Thyroid gland (tissue), 4 donors: ENCODE data around the gene KRT38. TPM values are rescaled to one million over a fixed set of nuclear protein-coding genes. Genes with fewer than 3 reads are reported as not detected.

Source experiments
- DNase-seq, 2 donors: peaks; one replicate each; pipeline ENCODE4 v3.0.0-alpha.2; 2019
- H3K27ac ChIP-seq, 3 donors: fragments of 200-600 bp; sonication (generic); 1 replicate in 2 of 3; 2 replicates in 1 of 3; pipeline ENCODE4 v1.5.1; 2016 to 2019; ENCODE audit warnings: mild to moderate bottlenecking in 1 of 3, moderate library complexity in 1 of 3
- H3K27me3 ChIP-seq: fragments of 200-600 bp; sonication (generic); one replicate; pipeline ENCODE4 v1.5.1; 2019
- H3K36me3 ChIP-seq, 2 donors: fragments of 200-600 bp; sonication (generic); one replicate each; pipeline ENCODE4 v1.5.1; 2016 to 2019
- H3K4me1 ChIP-seq, 2 donors: fragments of 200-600 bp; sonication (generic); one replicate each; pipeline ENCODE4 v1.5.1; 2017 to 2019
- H3K4me3 ChIP-seq, 3 donors: fragments of 200-600 bp; sonication (generic); replicated peaks in 1 of 3; 1 replicate in 2 of 3; 2 replicates in 1 of 3; pipeline ENCODE4 v1.5.1; 2016; ENCODE audit warnings: mild to moderate bottlenecking in 1 of 3
- H3K9me3 ChIP-seq: fragments of 200-600 bp; sonication (generic); one replicate; pipeline ENCODE4 v1.5.1; 2017
- POLR2A ChIP-seq, 2 donors: fragments of 450-650 bp; IDR thresholded peaks; one replicate each; pipeline ENCODE4 v1.6.1; 2017; ENCODE audit warnings: antibody characterized with exemption in 2 of 2, mild to moderate bottlenecking in 2 of 2, moderate library complexity in 1 of 2
- whole genome bisulfite sequencing, 2 donors: methylation state at CpG; one replicate each; pipeline ENCODE4 v1.1.5; 2017; 5-methylcytosine and 5-hydroxymethylcytosine counted together
- intact Hi-C: fragments of 100-400 bp; cut with DNase I; formaldehyde crosslinking; loops from one replicate; pipeline ENCODE4 v1.15.1; 2023
- small RNA-seq: library from RNA; depleted of rRNA; stranded (forward); fragments of <200 nt; gene quantifications from one replicate; pipeline ENCODE3, GENCODE V24; 2016
- total RNA-seq, 4 donors: library from RNA; depleted of rRNA; stranded (reverse); fragments of >200 nt; gene quantifications; one replicate each; pipeline ENCODE4 v1.2.3, GENCODE V29; 2016
- TF ChIP-seq, protein P1 (sequence below), 6 experiments: fragments of 200-600 bp in 3 of 6; fragments of 450-650 bp in 3 of 6; sonication (generic) in 3 of 6; IDR thresholded peaks; one replicate each; pipeline ENCODE4 v1.5.1; 2016 to 2019; ENCODE audit warnings: antibody characterized with exemption in 6 of 6, mild to moderate bottlenecking in 2 of 6, inconsistent platforms in 1 of 6, moderate library complexity in 1 of 6

Gene KRT38
- total RNA-seq, 4 donors from 2014 or later: not detected

- Histone ChIP-seq H3K4me1 (no peaks in the 10 kb centered on the region), H3K36me3 (no peaks in the 10 kb centered on the region), H3K4me3 (no peak overlapping the region), H3K27me3 (no peaks in the 10 kb centered on the region), H3K27ac (no peak overlapping the region), H3K9me3 (no peaks in the 10 kb centered on the region)
- intact Hi-C loops: no loop called here
- DNase-seq: no peak
- no peak for TF ChIP-seq POLR2A (IDR thresholded peaks at IDR 0.05)
- TF ChIP-seq, protein P1, sequence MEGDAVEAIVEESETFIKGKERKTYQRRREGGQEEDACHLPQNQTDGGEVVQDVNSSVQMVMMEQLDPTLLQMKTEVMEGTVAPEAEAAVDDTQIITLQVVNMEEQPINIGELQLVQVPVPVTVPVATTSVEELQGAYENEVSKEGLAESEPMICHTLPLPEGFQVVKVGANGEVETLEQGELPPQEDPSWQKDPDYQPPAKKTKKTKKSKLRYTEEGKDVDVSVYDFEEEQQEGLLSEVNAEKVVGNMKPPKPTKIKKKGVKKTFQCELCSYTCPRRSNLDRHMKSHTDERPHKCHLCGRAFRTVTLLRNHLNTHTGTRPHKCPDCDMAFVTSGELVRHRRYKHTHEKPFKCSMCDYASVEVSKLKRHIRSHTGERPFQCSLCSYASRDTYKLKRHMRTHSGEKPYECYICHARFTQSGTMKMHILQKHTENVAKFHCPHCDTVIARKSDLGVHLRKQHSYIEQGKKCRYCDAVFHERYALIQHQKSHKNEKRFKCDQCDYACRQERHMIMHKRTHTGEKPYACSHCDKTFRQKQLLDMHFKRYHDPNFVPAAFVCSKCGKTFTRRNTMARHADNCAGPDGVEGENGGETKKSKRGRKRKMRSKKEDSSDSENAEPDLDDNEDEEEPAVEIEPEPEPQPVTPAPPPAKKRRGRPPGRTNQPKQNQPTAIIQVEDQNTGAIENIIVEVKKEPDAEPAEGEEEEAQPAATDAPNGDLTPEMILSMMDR (IDR thresholded peaks at IDR 0.05): no peak
- WGBS, 2 donors: 94 to 95% methylated on average over 1 of the region's 1 CpG
Observed at GRCh38 chr17:41392278-41392677, 48.5 kb downstream of the KRT38 start.

DNA sequence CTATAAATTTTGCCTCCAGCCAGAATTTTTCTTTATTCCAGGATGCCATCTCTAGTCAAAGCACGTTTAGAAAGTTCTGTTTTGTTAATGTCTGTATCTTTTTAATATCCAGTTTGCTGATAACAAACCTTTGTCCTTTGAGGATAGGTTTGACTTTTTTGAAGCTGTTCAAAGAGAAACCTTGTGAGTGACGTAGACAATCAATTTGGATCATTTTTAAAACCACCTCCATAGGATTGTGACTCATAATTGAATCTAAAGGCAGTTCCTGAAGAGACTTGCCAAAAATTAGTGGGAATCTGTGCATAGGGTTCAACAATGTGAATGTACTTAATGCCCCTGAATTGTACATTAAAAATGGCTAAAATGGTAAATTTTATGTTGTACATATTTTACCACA, 49.2 kb downstream of the KRT38 start:
- Histone ChIP-seq H3K4me1 (no peaks in the 10 kb centered on the region), H3K27me3 (no peaks in the 10 kb centered on the region), H3K9me3 (no peaks in the 10 kb centered on the region), H3K4me3 (no peak overlapping the region), H3K36me3 (no peaks in the 10 kb centered on the region), H3K27ac (no peak overlapping the region)
- WGBS, 2 donors: 79 to 85% methylated on average over 2 of the region's 2 CpGs
- intact Hi-C loops: no loop called here
- TF ChIP-seq, protein P1 (IDR thresholded peaks at IDR 0.05): no peak
- no peak for TF ChIP-seq POLR2A (IDR thresholded peaks at IDR 0.05)
- DNase-seq: no peak

DNA sequence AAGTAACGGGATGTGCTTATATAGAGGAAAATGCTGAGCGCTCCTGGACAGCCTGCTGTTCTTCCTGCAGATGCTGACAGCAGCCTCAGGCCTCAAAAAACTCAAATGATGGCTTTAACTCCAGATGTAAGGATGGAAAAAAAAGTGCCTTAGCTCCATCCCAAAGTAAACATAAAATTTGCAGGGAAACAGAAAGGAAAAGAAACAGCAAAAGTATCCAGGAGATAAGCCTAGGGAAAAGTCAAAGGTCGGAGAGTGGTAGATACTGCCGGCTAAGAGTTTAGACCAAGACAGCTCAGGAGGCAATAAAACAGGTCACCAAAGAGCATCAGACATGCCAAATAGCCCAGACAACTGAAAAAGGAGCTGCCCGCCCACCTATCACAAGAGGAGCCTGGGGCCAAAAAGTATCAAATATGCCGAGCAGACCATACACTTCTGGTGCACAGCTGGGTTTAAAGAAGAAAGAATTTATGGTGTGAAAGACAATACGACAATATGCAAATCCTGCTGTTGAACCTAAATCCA, 50.3 kb downstream of the KRT38 start:
- intact Hi-C loops: no loop called here
- WGBS, 2 donors: 74 to 87% methylated on average over 7 of the region's 7 CpGs

GRCh38 chr17:41387670-41388069, 53.1 kb downstream of the KRT38 start:
- WGBS, 2 donors: 67 to 76% methylated on average over 4 of the region's 4 CpGs
- H3K4me1 ChIP-seq: no peaks in the 10 kb centered on the region
- H3K27ac ChIP-seq: no peak overlapping the region
- no peak overlapping the region for H3K4me3 ChIP-seq
- H3K36me3 ChIP-seq: no peaks in the 10 kb centered on the region
- H3K9me3 ChIP-seq: no peaks in the 10 kb centered on the region
- DNase-seq: no peak
- TF ChIP-seq POLR2A (IDR thresholded peaks at IDR 0.05): no peak
- TF ChIP-seq, protein P1 (IDR thresholded peaks at IDR 0.05): no peak
- no peaks in the 10 kb centered on the region for H3K27me3 ChIP-seq
- intact Hi-C loops: no loop called here

More for the DNA sequence above, 50.3 kb downstream of the KRT38 start:
- H3K4me1 ChIP-seq: no peaks in the 10 kb centered on the region
- no peaks in the 10 kb centered on the region for H3K27me3 ChIP-seq
- H3K9me3 ChIP-seq: no peaks in the 10 kb centered on the region
- H3K4me3 ChIP-seq: no peak overlapping the region
- H3K27ac ChIP-seq: no peak overlapping the region
- no peaks in the 10 kb centered on the region for H3K36me3 ChIP-seq
- TF ChIP-seq, protein P1 (IDR thresholded peaks at IDR 0.05): no peak
- TF ChIP-seq POLR2A (IDR thresholded peaks at IDR 0.05): no peak
- no peak for DNase-seq

DNA sequence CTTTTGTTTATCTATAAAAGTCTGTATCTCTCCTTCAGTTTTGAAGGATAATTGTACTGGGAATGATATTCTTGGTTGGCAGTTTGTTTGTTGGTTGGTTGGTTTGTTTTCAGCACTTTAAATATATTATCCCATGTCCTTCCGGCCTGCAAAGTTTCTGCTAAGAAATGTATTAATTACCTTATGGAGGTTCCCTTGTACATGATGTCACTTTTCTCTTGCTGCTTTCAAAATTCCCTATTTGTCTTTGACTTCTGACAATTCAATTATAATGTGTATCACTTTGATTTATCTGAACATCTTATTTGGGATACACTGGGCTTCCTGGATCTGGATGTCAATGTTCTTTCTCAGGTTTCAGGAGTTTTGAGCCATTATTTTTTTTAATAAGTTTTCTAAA, 54.6 kb downstream of the KRT38 start:
- TF ChIP-seq, protein P1 (IDR thresholded peaks at IDR 0.05): no peak
- no peak for TF ChIP-seq POLR2A (IDR thresholded peaks at IDR 0.05)
- Histone ChIP-seq H3K27me3 (no peaks in the 10 kb centered on the region), H3K27ac (no peak overlapping the region), H3K4me1 (no peaks in the 10 kb centered on the region), H3K36me3 (no peaks in the 10 kb centered on the region), H3K4me3 (no peak overlapping the region), H3K9me3 (no peaks in the 10 kb centered on the region)
- intact Hi-C loops: no loop called here
- 94 to 100% methylated on average over 1 of the region's 1 CpG for WGBS, 2 donors
- no peak for DNase-seq

Small RNA genes within 50 kb of the gene (small RNA-seq; reads per million reads assigned to genes)
- not detected for gene RNU2-32P

Other genes starting within 250 kb of the KRT38 start
- gene KRTAP9-2, start 214.3 kb downstream of the KRT38 start, total RNA-seq: not detected
- not detected for gene KRTAP9-3, start 208.5 kb downstream of the KRT38 start, total RNA-seq
- gene KRTAP9-8, start 203.0 kb downstream of the KRT38 start, total RNA-seq: not detected
- gene KRTAP9-4, start 191.3 kb downstream of the KRT38 start, total RNA-seq: not detected
- gene KRTAP9-9, start 185.6 kb downstream of the KRT38 start, total RNA-seq: not detected
- not detected for gene KRTAP9-6, start 175.6 kb downstream of the KRT38 start, total RNA-seq
- not detected for gene KRTAP9-7, start 165.3 kb downstream of the KRT38 start, total RNA-seq
- gene KRTAP29-1, start 138.1 kb downstream of the KRT38 start, total RNA-seq: not detected
- gene KRTAP16-1, start 131.7 kb downstream of the KRT38 start, total RNA-seq: not detected
- not detected for gene KRTAP17-1, start 125.3 kb downstream of the KRT38 start, total RNA-seq
- gene KRT33A, start 90.2 kb downstream of the KRT38 start, total RNA-seq: not detected
- not detected for gene KRT33B, start 71.2 kb downstream of the KRT38 start, total RNA-seq
- not detected for gene KRT34, start 58.7 kb downstream of the KRT38 start, total RNA-seq
- not detected for gene KRT31, start 43.4 kb downstream of the KRT38 start, total RNA-seq
- not detected for gene KRT37, start 16.4 kb downstream of the KRT38 start, total RNA-seq
- not detected for gene KRT32, start 26.4 kb upstream of the KRT38 start, total RNA-seq
- not detected for gene KRT35, start 40.2 kb upstream of the KRT38 start, total RNA-seq
- not detected for gene KRT36, start 48.9 kb upstream of the KRT38 start, total RNA-seq
- gene KRT13, start 64.6 kb upstream of the KRT38 start, total RNA-seq: under 1 TPM in 1 of 4 donors, not detected in 3; 0.83 TPM
- under 1 TPM in 1 of 4 donors, not detected in 3; 0.93 TPM for gene KRT15, start 77.9 kb upstream of the KRT38 start, total RNA-seq
- gene KRT19, start 87.3 kb upstream of the KRT38 start, total RNA-seq: 10 to 100 TPM; 18.3 to 41.4 (median 28.6) TPM
- not detected for gene KRT9, start 131.1 kb upstream of the KRT38 start, total RNA-seq
- 10 to 100 TPM in 1 of 4 donors, under 1 TPM in 1, not detected in 2; 0.22 to 12.4 TPM for gene KRT14, start 145.9 kb upstream of the KRT38 start, total RNA-seq
- gene KRT16, start 171.8 kb upstream of the KRT38 start, total RNA-seq: 1 to 10 TPM in 2 of 4 donors, not detected in 2; 1.3 to 2.0 TPM
- gene KRT17, start 183.6 kb upstream of the KRT38 start, total RNA-seq: under 1 TPM in 1 of 4 donors, not detected in 3; 0.56 TPM
- gene EIF1, start 247.9 kb upstream of the KRT38 start, total RNA-seq: 100 to 1,000 TPM; 119 to 171 (median 145) TPM